ENCODE measurements around the gene RBCK1. TPM values are rescaled to one million over a fixed set of nuclear protein-coding genes. Genes with fewer than 3 reads are reported as not detected.

RBCK1 gene
- total and polyA plus RNA-seq, 9 of the 15 experiments (the other 6 are each of a cell fraction or from before 2014, with no cell fraction given), result 5.9 to 59.3 (median 26.5) TPM

DNA sequence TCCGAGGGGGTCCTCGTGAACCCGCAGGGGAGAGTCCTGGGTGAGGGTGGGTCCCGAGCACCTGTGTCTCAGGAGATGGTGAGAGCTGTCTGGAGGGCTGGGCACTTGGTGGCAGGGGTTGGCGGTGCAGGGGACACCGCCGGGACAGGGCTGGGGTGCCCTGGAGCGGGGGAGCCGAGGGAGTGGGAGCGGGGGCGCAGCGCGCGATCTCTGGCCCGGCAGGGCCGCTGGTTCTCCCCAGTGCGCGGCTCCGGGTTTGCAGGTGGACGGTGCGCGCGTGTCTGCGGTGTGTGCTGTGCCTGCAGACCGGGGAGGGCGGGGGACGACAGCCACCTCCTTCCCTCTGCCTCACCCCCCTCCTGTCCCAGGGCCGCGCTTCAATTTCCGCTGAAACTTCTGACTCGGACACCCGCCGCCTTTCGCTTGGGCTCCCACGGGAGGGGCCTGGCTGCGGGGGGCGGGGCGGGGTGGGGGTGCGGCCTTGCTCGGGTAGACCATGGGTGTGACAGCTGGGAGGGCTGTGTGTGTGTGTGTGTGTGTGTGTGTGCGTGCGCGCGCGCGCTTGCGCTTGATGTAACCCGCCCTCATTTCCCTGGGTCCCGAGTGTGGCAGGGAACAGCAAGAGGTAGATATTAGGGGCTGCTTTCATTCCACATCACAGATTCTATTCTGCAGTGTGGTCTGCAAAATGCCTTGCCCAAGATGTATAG lies 26.4 kb upstream of the RBCK1 start (continued):
- TF ChIP-seq, protein P1, sequence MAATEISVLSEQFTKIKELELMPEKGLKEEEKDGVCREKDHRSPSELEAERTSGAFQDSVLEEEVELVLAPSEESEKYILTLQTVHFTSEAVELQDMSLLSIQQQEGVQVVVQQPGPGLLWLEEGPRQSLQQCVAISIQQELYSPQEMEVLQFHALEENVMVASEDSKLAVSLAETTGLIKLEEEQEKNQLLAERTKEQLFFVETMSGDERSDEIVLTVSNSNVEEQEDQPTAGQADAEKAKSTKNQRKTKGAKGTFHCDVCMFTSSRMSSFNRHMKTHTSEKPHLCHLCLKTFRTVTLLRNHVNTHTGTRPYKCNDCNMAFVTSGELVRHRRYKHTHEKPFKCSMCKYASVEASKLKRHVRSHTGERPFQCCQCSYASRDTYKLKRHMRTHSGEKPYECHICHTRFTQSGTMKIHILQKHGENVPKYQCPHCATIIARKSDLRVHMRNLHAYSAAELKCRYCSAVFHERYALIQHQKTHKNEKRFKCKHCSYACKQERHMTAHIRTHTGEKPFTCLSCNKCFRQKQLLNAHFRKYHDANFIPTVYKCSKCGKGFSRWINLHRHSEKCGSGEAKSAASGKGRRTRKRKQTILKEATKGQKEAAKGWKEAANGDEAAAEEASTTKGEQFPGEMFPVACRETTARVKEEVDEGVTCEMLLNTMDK (IDR thresholded peaks at IDR 0.05; ENCODE audit: borderline replicate concordance, insufficient read depth, low read depth, low read length, poor library complexity, severe bottlenecking), result no peak
- TF ChIP-seq SMAD4 (CRISPR knock-in tag; conservative IDR thresholded peaks at IDR 0.05) (no peak; the same call in none of the 2 replicates), ZFPM2 (CRISPR knock-in tag; IDR thresholded peaks at IDR 0.05) (peak; percentile 90), NR2C1 (IDR thresholded peaks at IDR 0.05) (no peak), NR2C1 (tag; IDR thresholded peaks at IDR 0.05) (no peak), TBP (optimal IDR thresholded peaks at IDR 0.05; ENCODE audit: low read depth, low read length) (peak; percentile 39), PRMT5 (CRISPR knock-in tag; IDR thresholded peaks at IDR 0.05) (peak; percentile 75; the same call in 1 of the 2 replicates), SREBF1 (IDR thresholded peaks at IDR 0.05; ENCODE audit: borderline replicate concordance, low read depth, low read length) (no peak), POLR2AphosphoS5 (IDR thresholded peaks at IDR 0.05; ENCODE audit: control insufficient read depth, insufficient read depth, low read depth, low read length) (peak; percentile 50), HIVEP1 (CRISPR knock-in tag; IDR thresholded peaks at IDR 0.05) (peak; percentile 75; the same call in 1 of the 2 replicates), SP1 (CRISPR knock-in tag; IDR thresholded peaks at IDR 0.05) (peak; percentile 18; the same call in 1 of the 2 replicates), CSDE1 (IDR thresholded peaks at IDR 0.05) (no peak), CC2D1A (IDR thresholded peaks at IDR 0.05) (no peak), ZNF239 (CRISPR knock-in tag; IDR thresholded peaks at IDR 0.05) (no peak), U2AF2 (optimal IDR thresholded peaks at IDR 0.05; ENCODE audit: low read depth, low read length) (no peak), SRSF9 (IDR thresholded peaks at IDR 0.05; ENCODE audit: borderline replicate concordance, low read depth, low read length) (no peak), POLR3A (IDR thresholded peaks at IDR 0.05; ENCODE audit: borderline replicate concordance, extremely low read depth, insufficient read depth, insufficient read length) (no peak)
- TF ChIP-seq, protein P2, sequence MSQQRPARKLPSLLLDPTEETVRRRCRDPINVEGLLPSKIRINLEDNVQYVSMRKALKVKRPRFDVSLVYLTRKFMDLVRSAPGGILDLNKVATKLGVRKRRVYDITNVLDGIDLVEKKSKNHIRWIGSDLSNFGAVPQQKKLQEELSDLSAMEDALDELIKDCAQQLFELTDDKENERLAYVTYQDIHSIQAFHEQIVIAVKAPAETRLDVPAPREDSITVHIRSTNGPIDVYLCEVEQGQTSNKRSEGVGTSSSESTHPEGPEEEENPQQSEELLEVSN (IDR thresholded peaks at IDR 0.05; ENCODE audit: borderline replicate concordance in 1 of 2, extremely low read depth in 1 of 2, insufficient read depth in 1 of 2, insufficient read length in 1 of 2, low read depth in 1 of 2, low read length in 1 of 2, poor library complexity in 1 of 2, severe bottlenecking in 1 of 2), result peak in 1 of 2 experiments; percentile 54
- TF ChIP-seq, protein P3, sequence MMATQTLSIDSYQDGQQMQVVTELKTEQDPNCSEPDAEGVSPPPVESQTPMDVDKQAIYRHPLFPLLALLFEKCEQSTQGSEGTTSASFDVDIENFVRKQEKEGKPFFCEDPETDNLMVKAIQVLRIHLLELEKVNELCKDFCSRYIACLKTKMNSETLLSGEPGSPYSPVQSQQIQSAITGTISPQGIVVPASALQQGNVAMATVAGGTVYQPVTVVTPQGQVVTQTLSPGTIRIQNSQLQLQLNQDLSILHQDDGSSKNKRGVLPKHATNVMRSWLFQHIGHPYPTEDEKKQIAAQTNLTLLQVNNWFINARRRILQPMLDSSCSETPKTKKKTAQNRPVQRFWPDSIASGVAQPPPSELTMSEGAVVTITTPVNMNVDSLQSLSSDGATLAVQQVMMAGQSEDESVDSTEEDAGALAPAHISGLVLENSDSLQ (IDR thresholded peaks at IDR 0.05), result peak; percentile 41; the same call in 1 of the 2 replicates
- TF ChIP-seq, protein P4, sequence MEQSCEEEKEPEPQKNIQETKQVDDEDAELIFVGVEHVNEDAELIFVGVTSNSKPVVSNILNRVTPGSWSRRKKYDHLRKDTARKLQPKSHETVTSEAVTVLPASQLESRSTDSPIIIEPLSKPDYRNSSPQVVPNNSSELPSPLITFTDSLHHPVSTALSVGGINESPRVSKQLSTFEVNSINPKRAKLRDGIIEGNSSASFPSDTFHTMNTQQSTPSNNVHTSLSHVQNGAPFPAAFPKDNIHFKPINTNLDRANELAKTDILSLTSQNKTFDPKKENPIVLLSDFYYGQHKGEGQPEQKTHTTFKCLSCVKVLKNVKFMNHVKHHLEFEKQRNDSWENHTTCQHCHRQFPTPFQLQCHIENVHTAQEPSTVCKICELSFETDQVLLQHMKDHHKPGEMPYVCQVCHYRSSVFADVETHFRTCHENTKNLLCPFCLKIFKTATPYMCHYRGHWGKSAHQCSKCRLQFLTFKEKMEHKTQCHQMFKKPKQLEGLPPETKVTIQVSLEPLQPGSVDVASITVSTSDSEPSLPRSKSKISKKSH (CRISPR knock-in tag; IDR thresholded peaks at IDR 0.05), result no peak
